Measurements from ENCODE around the gene C1orf167.

The C1orf167 gene

DNA sequence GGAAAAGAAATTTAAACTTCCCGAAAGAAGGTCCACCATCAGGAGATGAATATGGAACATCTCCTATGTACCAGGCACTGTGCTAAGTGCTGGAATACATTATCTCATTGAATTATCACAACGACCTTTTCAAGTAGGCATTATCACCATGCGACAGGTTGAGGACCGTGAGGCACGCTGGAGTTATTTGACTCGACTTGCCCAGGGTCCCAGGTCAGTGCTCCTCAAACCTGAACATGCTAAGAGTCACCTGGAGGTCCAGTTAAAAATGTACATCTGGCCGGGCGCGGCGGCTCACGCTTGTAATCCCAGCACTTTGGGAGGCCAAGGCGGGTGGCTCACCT is 42.0 kb upstream of the C1orf167 start:
- H3K4me3 ChIP-seq (ENCODE audit: low read depth, low read length), result no peak overlapping the region
- TF ChIP-seq, protein P1, sequence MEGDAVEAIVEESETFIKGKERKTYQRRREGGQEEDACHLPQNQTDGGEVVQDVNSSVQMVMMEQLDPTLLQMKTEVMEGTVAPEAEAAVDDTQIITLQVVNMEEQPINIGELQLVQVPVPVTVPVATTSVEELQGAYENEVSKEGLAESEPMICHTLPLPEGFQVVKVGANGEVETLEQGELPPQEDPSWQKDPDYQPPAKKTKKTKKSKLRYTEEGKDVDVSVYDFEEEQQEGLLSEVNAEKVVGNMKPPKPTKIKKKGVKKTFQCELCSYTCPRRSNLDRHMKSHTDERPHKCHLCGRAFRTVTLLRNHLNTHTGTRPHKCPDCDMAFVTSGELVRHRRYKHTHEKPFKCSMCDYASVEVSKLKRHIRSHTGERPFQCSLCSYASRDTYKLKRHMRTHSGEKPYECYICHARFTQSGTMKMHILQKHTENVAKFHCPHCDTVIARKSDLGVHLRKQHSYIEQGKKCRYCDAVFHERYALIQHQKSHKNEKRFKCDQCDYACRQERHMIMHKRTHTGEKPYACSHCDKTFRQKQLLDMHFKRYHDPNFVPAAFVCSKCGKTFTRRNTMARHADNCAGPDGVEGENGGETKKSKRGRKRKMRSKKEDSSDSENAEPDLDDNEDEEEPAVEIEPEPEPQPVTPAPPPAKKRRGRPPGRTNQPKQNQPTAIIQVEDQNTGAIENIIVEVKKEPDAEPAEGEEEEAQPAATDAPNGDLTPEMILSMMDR (IDR thresholded peaks at IDR 0.05; ENCODE audit: control insufficient read depth, extremely low read depth, insufficient read depth), result no peak
- no peak for DNase-seq (ENCODE audit: low read depth)

DNA sequence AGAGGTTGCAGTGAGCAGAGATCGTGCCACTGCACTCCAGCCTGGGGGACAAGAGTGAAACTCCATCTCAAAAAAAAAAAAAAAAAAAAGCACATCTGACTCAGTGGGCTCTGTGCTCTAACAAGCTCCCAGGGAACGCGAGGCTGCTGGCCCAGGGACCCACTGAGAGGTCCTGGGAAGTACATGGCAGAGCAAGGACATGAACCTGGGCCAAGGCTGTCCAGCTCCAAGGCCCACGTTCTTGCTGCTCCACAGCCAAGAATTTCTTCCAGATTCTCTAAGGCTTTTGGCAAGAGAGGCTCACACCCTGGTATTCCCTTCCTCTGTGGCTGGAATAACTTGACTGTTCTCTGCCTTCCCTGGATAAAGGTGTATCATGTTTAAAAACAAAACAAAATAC is 41.5 kb upstream of the C1orf167 start:
- H3K4me3 ChIP-seq (ENCODE audit: low read depth, low read length), result no peak overlapping the region
- DNase-seq (ENCODE audit: low read depth), result no peak
- TF ChIP-seq, protein P1 (IDR thresholded peaks at IDR 0.05; ENCODE audit: control insufficient read depth, extremely low read depth, insufficient read depth), result no peak

DNA sequence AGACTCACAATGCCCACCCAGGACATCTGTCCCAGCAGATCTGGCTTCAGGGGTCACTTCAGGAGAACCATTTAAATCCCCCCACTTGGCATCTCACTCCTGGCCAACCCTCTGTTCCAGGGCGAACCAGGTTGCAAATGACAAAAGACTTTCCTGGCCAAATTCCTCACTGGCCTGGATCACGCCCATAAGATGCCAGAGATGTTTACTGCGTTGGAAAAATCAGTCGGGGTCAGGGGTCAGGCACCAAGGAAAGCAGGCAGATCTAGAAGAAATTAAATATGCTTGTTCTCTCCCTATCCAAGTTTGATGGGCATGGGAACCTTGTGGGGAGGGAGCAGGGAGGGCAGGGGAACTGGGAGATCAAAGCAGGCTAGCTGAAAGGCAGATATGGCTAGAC is 40.7 kb upstream of the C1orf167 start:
- no peak for DNase-seq (ENCODE audit: low read depth)
- no peak overlapping the region for H3K4me3 ChIP-seq (ENCODE audit: low read depth, low read length)
- TF ChIP-seq, protein P1 (IDR thresholded peaks at IDR 0.05; ENCODE audit: control insufficient read depth, extremely low read depth, insufficient read depth), result no peak

DNA sequence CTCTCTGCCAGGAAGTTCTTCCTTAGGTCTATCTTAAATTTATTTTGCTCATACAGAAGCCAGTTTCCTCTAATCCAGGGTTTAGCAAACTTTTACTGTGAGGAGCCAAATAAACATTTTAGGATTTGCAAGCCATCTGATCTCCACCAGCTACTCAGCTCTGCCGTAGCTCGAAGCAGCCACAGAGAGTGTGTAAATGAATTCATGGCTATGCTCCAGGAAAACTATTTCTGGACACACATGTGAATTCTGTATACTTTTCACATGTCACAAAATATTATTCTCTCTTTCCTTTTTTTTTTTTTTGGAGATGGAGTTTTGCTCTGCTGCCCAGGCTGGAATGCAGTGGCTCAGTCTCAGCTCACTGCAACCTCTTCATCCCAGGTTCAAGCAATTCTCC is 39.5 kb upstream of the C1orf167 start:
- TF ChIP-seq, protein P1 (IDR thresholded peaks at IDR 0.05; ENCODE audit: control insufficient read depth, extremely low read depth, insufficient read depth), result no peak
- DNase-seq (ENCODE audit: low read depth), result no peak
- H3K4me3 ChIP-seq (ENCODE audit: low read depth, low read length), result no peak overlapping the region

DNA sequence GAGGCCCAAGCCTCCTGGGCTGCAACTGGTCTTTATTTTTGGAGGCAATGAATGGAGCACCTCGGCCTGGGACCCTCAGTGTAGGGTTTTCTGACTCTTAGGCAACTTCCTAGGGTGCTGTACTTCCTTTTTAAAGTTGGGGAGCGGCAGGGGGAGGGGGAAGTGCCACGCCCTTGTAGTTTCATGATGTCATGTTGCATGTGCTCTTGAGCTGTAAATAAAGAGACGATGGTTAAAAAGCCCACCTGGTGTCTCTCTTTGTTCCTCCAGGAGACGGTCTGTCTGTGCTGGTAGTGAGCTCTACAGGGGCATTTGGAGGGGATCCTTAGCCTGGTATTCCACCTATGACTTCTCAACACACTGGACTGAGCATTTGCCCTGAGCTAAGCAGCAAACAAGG is 36.4 kb upstream of the C1orf167 start:
- TF ChIP-seq, protein P1 (IDR thresholded peaks at IDR 0.05; ENCODE audit: control insufficient read depth, extremely low read depth, insufficient read depth), result no peak
- no peak overlapping the region for H3K4me3 ChIP-seq (ENCODE audit: low read depth, low read length)
- no peak for DNase-seq (ENCODE audit: low read depth)

DNA sequence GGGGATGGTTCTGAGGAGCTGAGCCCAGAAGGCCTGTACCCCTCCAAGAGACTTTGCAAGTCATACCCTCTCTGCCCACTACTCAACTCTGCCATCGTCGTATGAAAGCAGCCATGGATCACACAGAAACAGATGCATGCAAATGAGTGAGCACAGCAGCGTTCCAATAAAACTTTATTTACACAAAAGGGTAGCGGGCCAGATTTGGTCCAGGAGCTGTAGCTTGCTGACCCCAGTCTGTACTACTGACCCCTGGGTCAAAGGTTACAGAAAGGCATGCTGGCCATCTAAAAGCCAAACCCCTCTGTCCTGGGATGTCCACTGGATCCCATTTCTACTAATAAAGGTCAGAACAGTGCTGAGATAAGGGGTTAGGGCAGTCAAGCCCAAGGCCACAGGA is 34.9 kb upstream of the C1orf167 start:
- no peak overlapping the region for H3K4me3 ChIP-seq (ENCODE audit: low read depth, low read length)
- TF ChIP-seq, protein P1 (IDR thresholded peaks at IDR 0.05; ENCODE audit: control insufficient read depth, extremely low read depth, insufficient read depth), result no peak
- DNase-seq (ENCODE audit: low read depth), result no peak

DNA sequence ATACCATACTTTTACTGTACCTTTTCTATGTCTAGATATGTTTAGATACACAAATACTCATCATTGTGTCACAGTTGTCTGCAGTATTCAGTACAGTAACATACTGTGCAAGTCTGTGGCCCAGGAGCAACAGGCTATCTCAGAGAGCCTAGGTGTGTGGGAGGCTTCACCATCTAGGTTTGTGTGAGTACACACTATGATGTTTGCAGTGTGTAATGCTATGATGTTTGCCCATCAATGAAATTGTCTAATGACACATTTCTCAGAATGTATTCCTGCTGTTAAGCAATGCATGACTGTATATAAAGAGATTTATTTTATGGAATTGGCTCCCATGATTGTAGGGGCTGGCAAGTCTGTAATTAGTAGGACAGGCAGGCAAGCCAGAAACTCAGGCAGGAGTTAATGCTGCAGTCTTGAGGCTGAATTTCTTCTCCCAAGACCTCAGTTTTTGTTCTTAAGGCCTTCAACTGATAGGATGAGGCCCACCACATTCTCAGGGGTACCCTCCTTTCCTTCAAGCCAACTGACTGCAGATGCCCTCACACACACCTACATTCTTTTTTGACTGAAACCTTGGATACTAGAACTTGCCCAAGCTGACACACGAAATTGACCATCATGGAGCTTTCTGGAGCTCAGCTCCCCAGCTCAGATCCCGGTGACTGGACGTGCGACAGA is 33.7 kb upstream of the C1orf167 start:
- TF ChIP-seq, protein P1 (IDR thresholded peaks at IDR 0.05; ENCODE audit: control insufficient read depth, extremely low read depth, insufficient read depth), result no peak
- H3K4me3 ChIP-seq (ENCODE audit: low read depth, low read length), result no peak overlapping the region
- DNase-seq (ENCODE audit: low read depth), result no peak
